Fibroblast of skin of right quadriceps (primary cell): ENCODE results near the gene SCG2.

Experiments
- DNase-seq: peaks from one replicate; pipeline ENCODE4 v3.0.0-alpha.2; 2013

The SCG2 gene, protein sequence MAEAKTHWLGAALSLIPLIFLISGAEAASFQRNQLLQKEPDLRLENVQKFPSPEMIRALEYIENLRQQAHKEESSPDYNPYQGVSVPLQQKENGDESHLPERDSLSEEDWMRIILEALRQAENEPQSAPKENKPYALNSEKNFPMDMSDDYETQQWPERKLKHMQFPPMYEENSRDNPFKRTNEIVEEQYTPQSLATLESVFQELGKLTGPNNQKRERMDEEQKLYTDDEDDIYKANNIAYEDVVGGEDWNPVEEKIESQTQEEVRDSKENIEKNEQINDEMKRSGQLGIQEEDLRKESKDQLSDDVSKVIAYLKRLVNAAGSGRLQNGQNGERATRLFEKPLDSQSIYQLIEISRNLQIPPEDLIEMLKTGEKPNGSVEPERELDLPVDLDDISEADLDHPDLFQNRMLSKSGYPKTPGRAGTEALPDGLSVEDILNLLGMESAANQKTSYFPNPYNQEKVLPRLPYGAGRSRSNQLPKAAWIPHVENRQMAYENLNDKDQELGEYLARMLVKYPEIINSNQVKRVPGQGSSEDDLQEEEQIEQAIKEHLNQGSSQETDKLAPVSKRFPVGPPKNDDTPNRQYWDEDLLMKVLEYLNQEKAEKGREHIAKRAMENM

DNA sequence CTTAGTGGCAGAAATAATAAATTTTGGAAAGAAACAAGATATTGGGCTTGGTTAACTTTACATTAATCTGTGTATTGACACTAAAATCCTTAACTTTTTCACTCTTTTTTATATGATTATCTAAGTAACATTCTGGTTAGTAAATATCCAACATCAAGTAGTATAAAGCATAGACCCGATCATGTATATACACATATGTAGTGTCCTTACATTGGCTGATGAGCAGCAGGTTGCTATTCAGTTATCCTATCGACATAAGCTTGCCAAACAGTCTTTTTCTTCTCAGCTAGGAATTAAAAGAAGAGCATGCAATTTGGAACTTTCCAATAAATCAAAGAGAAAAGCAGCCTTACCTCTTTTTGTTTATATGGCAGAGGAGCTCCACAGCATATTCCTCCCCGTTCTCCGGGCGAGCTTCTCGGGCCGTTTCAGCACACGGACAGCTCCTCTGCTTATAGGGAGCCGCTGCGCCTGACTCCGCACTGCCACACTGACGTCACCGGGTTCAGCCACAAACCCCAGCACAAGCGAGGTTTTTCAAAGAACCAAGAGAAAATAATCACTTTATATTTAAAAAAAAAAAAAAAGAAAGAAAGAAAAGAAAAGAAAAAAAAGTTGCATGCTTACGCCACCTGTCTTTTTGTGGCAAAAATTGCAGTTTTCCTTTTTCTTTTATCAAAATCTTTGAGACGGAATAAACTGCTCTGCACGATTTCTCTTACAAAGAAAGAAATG lies at the start of gene SCG2:
Gene SCG2 (minus strand): TSS at position 430 of the 735 bp plus-strand sequence. CDS start 3,079 bp downstream, outside the sequence.
- DNase-seq, result peak; percentile 83

DNA sequence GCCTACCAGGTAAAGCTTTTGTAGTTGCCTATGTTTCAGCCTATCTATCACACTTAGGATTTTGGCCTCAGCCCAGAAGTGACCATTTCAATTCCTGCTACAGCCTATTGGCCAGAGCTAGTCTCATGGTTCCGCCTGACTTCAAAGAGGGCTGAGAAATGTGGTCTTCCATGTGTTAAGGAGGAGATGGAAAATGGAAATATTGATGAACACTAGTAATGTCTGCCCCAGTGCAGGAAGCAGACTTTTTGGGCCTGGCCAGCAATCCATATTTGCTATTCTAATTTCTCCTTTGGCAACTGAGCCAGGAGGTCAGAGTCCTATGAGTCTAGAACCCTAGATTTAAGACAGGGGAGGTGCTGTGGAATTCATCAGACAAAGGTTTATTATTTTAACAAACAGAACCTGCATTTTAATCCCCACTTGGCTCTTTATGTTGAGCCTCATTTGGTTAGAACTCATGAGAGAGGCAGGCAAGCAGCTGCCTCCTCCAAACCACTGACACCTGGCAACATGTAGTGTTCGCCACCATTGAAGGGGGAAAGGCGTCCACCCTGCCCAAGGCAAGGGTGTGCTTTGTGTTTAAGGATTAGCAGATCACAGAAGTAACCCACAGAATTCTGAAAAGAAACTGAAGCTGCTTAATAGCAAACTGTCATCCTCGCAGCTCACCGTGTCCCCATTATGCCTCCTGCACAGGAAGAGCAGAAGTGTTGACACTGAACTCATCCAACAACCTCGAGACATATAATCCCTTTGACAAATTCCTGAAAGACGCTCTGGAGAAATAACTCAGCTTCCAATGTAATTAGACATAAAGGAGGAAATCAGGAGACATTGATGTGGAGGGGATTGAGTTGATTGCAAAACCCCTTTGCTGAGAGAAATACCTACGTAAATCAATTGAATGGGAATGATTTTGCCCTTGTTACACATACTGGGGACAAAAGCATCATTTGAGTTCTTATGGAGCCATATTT lies 47.7 kb upstream of the SCG2 start:
- DNase-seq, result peak; percentile 37

DNA sequence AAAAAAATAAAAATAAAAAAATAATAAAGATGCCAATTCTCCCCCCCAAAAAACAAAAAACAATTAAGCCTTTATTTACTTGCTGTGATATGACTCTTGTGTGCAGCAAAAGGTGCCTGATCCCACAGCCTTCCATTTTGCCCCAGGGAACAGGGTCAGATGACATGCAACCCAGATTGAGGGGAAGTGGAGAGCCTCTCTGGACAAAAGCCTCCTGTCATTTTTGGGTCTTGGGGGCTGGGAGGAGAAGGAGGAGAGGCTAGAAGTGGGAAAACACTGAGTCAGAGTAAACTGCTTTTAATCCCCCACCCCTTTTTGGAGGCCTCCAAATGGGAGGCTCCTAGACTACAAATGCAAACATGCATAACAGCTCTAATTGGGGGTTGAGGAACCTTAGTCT lies 46.6 kb upstream of the SCG2 start:
- DNase-seq, result no peak

DNA sequence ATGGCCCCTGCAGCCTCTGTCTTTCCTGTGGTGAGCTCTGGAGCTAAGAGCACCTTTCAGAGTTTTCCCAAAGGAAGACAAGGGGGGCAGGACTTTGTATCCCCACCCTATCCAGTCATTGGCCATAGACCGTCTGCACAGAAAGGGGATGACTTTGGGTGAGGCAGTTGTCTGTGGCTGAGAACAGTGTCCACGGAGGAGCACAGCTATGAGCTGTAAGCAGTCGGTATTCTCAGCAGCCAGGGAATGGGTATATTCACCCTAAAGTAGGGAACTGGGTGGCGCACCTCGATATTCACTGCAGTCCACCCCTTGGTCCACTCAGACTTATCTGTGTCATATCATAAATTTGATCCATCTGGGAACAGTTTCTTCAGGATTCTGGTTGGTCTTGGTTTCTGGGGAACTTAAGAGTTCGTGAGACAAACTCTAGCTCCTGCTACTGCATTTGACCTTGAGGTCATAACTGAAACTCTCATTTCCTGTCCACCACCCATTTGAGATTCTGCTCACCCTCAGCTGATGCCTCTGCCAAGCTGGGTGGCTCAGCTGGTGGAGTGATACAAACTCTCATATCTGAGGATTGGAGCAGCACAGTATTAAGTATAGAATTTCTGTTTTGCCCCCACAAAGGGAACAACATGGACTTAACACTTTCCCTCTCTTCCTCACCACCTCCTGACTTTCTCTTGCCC lies 45.2 kb upstream of the SCG2 start:
- no peak for DNase-seq

DNA sequence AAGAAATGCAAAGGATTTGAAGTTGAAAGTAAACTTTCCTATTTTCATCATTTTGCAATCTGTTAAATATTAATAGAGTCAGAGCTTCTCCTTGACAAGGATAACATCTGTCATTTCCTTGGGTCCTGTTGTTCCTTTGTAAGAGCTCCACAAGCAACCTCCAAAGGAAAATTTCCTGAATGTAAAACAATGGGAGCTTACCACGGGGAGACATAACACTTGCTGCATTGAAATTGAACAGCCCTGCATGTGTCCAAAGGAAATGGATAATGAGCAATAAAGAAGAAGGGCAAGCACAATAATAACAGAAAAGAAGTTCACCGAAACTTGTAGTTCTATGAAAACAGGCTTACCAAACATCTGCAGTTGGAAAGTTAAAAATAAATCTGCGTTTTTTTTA lies 42.0 kb upstream of the SCG2 start:
- DNase-seq, result no peak

DNA sequence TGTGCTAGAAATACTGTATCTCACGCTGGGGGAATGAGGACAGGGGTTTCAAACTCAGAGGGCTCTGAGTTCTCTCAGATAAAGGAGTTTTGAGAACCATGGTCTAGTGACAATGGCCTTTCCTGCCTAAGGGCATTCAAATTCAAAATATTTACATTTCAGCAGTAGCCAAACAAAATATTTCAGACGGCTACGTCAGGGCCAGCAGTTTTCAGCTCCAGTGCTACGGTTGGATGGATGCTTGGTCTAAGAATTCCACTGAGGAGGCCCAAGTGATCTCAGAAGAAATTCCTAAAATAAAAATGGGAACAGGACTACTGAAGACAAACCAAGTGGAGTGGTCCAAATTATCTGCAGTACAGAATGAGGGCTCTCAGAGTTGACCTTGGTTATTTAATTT lies 41.1 kb upstream of the SCG2 start:
- no peak for DNase-seq

DNA sequence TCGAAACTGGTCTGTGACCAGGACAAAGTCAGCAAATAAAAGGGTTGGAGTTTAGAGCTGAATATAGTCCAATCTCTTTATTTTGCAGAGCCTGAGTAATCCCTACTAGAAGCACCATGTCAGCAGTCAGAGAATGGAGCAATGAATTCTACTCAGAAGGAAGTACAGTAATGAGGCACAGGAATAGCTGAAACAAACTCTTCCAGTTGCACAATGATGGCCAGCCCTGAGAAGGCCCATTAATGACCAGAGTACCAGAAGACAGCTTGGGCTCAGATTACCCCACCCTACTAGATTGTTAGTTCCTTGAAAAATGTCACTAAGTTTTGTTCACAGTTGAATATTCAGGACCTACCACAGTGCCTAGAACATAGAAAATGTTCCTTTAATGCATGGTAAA lies 40.3 kb upstream of the SCG2 start:
- DNase-seq, result no peak

DNA sequence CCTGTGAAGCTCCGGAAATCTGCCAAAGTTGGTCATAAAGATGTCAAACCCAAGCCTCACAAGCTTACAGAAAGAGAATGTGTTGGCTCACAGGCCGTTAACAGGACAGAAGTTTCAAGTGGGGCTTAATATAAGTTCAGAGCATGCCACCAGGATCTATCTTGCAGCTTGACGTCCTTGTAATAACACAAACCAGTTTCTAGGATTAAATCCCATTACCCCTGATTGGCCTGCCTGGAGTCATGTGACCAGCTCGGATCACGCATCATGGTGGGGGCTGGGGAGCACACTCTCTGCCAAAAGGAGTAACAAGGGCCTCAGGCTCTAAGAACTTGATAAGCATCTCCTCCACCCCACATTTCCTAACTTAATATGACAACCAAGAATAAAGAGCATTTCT lies 38.9 kb upstream of the SCG2 start:
- no peak for DNase-seq

DNA sequence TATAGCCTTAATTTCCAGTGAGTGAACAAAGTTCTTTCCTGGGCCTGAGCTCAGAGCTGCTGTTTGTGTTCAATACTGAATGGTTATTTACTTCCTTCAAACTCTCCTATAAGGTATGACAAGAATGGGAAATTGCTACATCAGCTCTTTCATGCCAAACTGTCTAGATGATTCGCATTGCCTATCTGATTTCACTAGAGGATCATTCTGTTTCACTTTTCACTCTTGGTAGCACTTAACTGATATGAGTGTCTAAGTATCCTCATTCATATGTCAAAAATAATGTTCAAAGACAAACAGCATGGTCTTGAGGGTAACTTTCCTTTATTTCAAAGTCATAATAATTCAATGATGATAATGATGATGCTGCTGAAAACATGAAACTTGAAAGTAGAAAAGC lies 32.9 kb upstream of the SCG2 start:
- DNase-seq, result peak; percentile 50

DNA sequence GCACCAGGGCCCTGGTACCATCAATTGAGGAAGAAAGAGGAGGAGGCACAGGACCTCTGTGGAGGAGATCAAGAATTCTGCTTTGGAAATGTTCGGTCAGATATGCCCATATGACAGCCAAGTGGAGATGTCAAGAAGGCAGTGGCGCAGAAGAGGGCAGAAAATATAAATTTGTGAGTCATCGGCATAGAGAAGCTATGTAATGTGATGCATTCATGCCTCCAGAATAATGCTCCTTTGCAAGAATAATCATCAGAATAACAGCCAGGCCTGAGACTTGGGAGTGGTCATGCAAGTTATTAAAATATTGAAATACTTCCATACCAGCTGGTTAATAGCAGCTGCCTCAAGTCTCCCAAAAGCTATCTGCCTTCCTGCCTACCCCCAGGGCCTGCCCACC lies 32.1 kb upstream of the SCG2 start:
- DNase-seq, result no peak

DNA sequence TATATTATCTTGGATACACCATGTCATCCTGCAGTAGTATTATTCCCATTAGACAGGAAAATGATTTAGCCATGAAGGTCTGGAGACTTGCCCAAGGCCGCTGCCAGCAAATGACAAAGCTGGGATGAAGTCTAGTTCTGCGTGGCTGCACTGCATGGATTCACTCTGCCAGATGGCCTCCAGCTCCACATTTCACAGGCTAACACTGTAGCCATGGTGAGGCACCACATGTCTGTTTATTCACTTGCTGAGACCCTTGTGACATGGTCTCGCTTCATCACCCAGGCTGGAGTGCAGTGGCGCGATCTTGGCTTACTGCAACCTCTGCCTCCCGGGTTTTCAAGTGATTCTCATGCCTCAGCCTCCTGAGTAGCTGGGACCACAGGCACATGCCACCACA lies 31.5 kb upstream of the SCG2 start:
- DNase-seq, result no peak

DNA sequence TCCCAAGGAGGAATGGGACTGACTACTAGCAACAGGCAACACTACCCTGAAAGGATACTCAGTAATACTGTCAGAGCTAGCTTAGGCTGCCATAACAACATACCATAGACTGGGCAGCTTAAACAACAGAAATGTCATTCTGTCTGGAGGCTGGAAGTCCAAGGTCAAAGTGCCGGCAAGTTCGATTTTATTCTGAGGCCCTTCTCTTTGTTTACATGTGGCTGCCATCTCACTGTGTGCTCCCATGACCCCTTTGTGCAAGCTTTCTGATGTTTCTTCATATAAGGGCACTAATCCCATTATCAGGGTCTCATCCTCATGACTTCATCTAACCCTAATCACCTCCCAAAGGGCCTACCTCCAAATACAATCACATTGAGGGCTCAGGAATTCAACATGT lies 30.7 kb upstream of the SCG2 start:
- DNase-seq, result no peak

DNA sequence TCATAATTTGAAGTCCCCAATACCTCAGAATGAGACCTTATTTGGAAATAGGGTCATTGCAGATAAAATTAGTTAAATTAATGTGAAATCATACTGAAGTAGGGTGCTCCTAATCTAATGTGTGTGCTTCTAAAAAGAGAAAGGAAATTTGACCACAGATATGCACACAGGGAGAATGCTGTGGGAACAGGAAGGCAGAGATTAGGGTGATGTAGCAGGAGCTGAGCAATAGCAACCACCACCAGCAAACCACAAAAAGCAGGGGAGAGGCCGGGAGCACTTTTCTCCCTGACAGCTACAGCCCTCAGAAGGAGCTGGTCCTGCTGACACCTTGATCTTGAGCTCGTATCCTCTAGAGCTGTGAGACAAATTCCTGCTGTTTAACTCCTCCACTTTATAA lies 24.6 kb upstream of the SCG2 start:
- peak; percentile 90 for DNase-seq

DNA sequence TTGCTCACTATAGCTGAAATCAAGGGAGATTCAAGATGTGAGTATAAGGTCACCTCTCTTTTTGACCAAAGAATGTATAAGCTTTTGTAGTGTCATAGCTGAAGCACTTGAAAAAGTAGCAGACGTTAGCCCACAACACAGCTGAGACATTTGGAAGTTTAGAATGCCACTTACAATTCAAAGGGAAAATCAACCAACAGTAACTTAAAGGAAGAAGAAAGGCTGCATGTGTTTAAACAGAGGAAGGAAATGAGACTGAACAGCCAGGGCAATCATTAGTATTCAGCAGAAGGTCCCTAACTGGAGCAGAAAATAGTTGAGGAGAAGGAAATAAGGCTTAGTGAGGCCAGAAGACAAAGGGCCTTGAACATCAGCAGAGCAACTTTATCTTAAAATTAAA lies 23.5 kb upstream of the SCG2 start:
- no peak for DNase-seq

DNA sequence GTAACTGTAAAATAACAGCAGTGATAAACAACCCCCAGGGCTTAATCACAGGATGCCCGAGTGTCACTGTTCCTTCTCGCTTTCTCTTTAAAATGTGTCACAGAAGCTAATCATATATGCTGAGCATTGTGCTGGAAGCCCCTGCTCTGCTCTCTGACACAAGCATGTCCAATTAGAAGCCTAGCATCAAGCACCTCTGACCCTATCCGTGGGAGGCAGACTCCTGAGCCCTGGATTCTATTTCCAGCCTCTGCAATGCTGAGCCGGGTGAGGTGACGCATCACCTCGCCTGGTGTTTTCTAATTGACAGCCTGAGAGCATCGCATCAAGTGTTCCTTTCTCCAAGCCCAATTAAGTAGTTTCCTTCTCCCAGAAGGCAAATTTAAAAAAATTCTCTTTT lies 19.7 kb upstream of the SCG2 start:
- no peak for DNase-seq

DNA sequence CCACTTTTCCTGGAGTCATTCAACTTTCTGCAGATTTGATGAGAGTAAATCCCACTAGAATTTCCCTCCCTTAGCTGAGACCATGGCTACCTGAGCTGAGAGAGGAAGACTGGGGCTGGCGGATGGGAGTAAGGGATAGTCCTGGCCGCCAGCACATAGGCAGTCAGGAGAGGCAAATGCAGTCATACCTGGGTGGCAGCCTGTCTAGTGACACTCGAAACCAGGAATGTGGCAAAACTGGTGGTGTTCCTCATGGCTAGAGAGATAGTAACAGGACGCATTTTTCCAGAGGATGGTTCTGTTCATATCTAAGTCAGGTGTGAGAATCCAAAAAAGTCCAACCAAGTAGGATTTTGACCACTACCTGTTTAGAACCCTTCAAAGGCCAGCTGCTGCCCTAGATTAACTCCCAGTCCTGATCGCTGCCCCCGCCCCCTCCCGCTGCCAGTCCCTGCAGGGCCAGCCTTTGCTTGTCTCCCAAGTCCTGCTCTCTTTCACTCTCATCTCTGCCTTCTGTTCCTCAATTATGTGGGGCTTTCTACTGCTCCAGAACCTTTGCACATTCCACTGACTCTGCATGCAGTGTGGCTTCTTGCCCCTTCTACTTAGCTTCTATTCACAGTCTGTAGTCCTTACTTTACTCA lies 17.4 kb upstream of the SCG2 start:
- DNase-seq, result no peak

DNA sequence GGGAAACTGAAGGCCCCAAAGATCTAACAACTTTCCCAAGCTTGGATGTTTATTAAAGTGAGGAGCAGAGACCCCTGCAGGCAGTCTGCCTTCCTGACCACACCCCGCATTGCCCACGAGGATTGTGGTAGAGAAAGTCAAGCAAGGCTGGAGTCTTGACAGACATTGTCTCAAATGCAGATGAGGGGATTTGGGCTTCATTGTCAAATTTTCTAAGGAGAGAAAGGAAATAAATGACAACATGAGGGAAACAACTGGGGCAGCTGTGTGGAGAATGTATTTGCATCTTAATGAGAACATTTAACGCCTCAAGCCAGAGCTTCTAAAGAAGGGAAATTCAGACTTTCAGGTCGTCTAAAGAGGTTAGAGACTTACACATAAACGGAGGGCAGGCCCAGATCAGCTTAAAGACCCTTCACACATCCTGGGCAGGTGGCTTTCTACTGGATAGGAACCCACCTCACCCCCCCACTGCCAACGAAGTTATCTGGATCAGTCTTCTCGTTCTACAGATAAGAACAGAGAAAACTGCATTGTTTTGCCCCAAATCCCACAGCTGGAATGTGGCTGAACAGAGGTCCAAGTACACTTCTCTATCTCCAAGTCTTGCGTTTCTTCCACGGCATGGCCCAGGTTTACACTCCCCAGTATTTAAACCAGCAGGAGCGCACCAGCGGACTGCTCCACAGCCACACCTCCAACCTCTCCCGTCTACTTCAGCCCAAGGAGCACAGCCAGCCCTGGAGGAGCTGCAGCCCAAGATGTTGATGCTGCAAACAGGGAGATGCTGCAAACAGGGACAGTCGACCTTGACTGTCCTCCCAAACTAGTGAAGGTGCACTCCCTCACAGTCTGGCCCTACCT lies 16.2 kb upstream of the SCG2 start:
- no peak for DNase-seq

DNA sequence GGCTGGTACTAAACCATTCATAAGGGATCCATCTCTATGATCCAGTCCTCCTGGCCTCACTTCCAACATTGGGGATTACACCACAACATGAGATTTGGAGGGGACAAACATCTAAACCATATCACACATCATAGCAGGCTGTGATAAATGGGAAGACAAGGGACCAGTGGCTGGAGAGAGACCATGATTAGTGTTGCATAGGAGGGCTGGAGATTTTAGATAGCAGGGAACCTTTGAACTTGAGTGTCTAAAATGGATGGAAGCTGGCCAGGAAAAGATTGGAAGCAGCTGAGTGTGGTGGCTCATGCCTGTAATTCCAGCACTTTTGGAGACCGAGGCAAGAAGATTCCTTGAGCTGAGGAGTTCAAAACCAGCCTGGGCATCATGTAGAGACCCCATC lies 12.4 kb upstream of the SCG2 start:
- DNase-seq, result no peak

DNA sequence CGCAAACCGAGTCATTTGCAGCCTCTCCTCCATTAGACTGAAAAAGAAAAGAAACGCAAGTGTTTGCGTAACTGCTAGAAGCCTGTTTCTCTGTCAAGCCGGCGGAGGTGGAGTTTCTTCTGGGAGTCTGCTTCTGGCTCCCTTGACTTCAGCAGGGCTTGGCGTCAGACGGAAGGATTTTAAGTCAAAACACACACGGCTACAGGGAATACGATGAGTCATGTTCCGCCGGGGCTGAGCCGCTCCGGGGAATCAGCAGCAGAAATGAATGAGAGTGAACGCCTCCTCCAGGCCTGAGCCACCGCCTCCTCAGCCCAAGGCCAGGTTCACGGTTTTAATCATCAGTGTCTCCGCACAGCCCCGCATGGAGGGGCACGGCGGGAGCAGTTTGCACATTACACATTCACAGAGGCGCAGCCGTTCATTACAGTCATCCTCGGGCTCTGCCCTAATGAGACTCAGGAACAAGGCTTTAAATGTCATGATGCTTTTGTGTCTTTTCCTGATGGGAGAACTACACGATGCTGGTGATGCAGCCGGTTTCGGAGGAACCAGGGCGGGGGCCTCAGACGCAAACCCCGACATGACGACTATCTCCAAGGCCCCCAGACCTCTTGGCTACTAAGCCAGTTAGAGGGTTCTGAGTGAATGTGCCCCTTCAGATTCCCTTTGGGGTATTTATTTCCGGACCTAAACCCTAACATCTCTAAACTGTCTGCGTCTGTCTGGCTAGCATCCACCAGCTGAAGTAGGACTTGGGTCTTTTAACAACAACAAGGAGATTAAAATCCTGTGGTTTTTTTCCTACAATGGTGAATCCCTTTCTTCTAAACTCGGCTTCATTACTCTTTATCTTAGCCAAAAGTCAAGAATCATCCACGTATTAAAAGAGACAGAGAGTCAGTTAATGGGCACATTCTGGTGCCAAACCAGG lies 11.1 kb upstream of the SCG2 start:
- peak; percentile 97 for DNase-seq
